ENCODE measurements around the gene DLG5.
A peak's percentile ranks its signal among the peaks of the same experiment; 100 is the strongest.

Gene DLG5

GRCh38 chr10:77915319-77916105, 11.0 kb downstream of the DLG5 start:
- Histone ChIP-seq H2BK12ac (ENCODE audit: low read length) (no peak overlapping the region), H3K79me2 (ENCODE audit: control insufficient read depth, insufficient read depth, low read length, poor library complexity) (peaks cover 13% of the 10 kb centered on the region), H3K79me1 (ENCODE audit: low read length) (no peaks in the 10 kb centered on the region), H3K27me3 (ENCODE audit: insufficient read depth, low read length) (no peaks in the 10 kb centered on the region), H3K4me3 (ENCODE audit: low read depth, low read length) (no peak overlapping the region), H2AFZ (ENCODE audit: insufficient read depth, low read length, poor library complexity) (no peak overlapping the region), H3K4me2 (ENCODE audit: low read length) (no peak overlapping the region), H3K14ac (ENCODE audit: low read length) (no peak overlapping the region), H4K91ac (ENCODE audit: low read depth, low read length) (no peak overlapping the region), H3K9ac (ENCODE audit: low read length) (no peak overlapping the region), H2BK5ac (ENCODE audit: low read depth, low read length, poor library complexity) (no peak overlapping the region), H3K36me3 (ENCODE audit: control insufficient read depth in 1 of 2, insufficient read depth in 2 of 2, low read length in 2 of 2) (peaks cover 0 to 2% of the 10 kb centered on the region in 2 experiments), H3K4me1 (ENCODE audit: control insufficient read depth in 1 of 2, insufficient read depth in 2 of 2, low read length in 2 of 2) (peaks cover 2 to 9% of the 10 kb centered on the region in 2 experiments), H2AK5ac (ENCODE audit: low read length) (no peak overlapping the region), H4K8ac (ENCODE audit: low read depth, low read length) (no peak overlapping the region), H3K9me3 (ENCODE audit: insufficient read depth, low read depth, low read length) (no peaks in the 10 kb centered on the region), H4K12ac (ENCODE audit: low read depth, low read length) (no peak overlapping the region), H2BK120ac (ENCODE audit: insufficient read depth, low read length, poor library complexity) (no peak overlapping the region), H3K4ac (ENCODE audit: low read depth, low read length) (peak overlapping the region; percentile 47), H3K27ac (ENCODE audit: low read depth, low read length) (no peak overlapping the region), H3K18ac (ENCODE audit: low read length) (no peak overlapping the region), H3K23ac (ENCODE audit: low read length) (no peak overlapping the region)
- WGBS (ENCODE audit: extremely low coverage, insufficient coverage, insufficient read length), result no CpG with 5 or more reads among the region's 10 CpGs
- DNase-seq, result peak in 1 of 2 donors; percentile 38

GRCh38 chr10:77913090-77913489, 13.5 kb downstream of the DLG5 start:
- Histone ChIP-seq H3K4me3 (ENCODE audit: low read depth, low read length) (no peak overlapping the region), H3K27ac (ENCODE audit: low read depth, low read length) (no peak overlapping the region), H4K8ac (ENCODE audit: low read depth, low read length) (no peak overlapping the region), H3K79me2 (ENCODE audit: control insufficient read depth, insufficient read depth, low read length, poor library complexity) (peaks cover 8% of the 10 kb centered on the region), H3K9ac (ENCODE audit: low read length) (no peak overlapping the region), H2BK5ac (ENCODE audit: low read depth, low read length, poor library complexity) (no peak overlapping the region), H3K4ac (ENCODE audit: low read depth, low read length) (no peak overlapping the region), H3K27me3 (ENCODE audit: insufficient read depth, low read length) (no peaks in the 10 kb centered on the region), H2BK12ac (ENCODE audit: low read length) (no peak overlapping the region), H2AFZ (ENCODE audit: insufficient read depth, low read length, poor library complexity) (no peak overlapping the region), H3K9me3 (ENCODE audit: insufficient read depth, low read depth, low read length) (no peaks in the 10 kb centered on the region), H4K12ac (ENCODE audit: low read depth, low read length) (no peak overlapping the region), H3K18ac (ENCODE audit: low read length) (no peak overlapping the region), H3K14ac (ENCODE audit: low read length) (no peak overlapping the region), H3K4me1 (ENCODE audit: control insufficient read depth in 1 of 2, insufficient read depth in 2 of 2, low read length in 2 of 2) (peaks cover 15 to 20% of the 10 kb centered on the region in 2 experiments), H3K23ac (ENCODE audit: low read length) (no peak overlapping the region), H3K36me3 (ENCODE audit: control insufficient read depth in 1 of 2, insufficient read depth in 2 of 2, low read length in 2 of 2) (peaks cover 0 to 2% of the 10 kb centered on the region in 2 experiments), H3K79me1 (ENCODE audit: low read length) (peaks cover 5% of the 10 kb centered on the region), H4K91ac (ENCODE audit: low read depth, low read length) (no peak overlapping the region), H3K4me2 (ENCODE audit: low read length) (no peak overlapping the region), H2AK5ac (ENCODE audit: low read length) (no peak overlapping the region), H2BK120ac (ENCODE audit: insufficient read depth, low read length, poor library complexity) (no peak overlapping the region)
- no peak for DNase-seq
- WGBS (ENCODE audit: extremely low coverage, insufficient coverage, insufficient read length), result no CpG with 5 or more reads among the region's 4 CpGs

GRCh38 chr10:77912576-77912975, 14.0 kb downstream of the DLG5 start:
- H3K79me1 ChIP-seq (ENCODE audit: low read length), result peaks cover 6% of the 10 kb centered on the region
- no peak overlapping the region for H2BK12ac ChIP-seq (ENCODE audit: low read length)
- H3K18ac ChIP-seq (ENCODE audit: low read length), result no peak overlapping the region
- no peak overlapping the region for H2BK120ac ChIP-seq (ENCODE audit: insufficient read depth, low read length, poor library complexity)
- H2BK5ac ChIP-seq (ENCODE audit: low read depth, low read length, poor library complexity), result no peak overlapping the region
- H2AFZ ChIP-seq (ENCODE audit: insufficient read depth, low read length, poor library complexity), result no peak overlapping the region
- H3K4me1 ChIP-seq (ENCODE audit: control insufficient read depth in 1 of 2, insufficient read depth in 2 of 2, low read length in 2 of 2), result peaks cover 15 to 22% of the 10 kb centered on the region in 2 experiments
- peaks cover 0 to 2% of the 10 kb centered on the region in 2 experiments for H3K36me3 ChIP-seq (ENCODE audit: control insufficient read depth in 1 of 2, insufficient read depth in 2 of 2, low read length in 2 of 2)
- no peak overlapping the region for H3K27ac ChIP-seq (ENCODE audit: low read depth, low read length)
- H4K12ac ChIP-seq (ENCODE audit: low read depth, low read length), result no peak overlapping the region
- H3K4me2 ChIP-seq (ENCODE audit: low read length), result no peak overlapping the region
- DNase-seq, result no peak
- peaks cover 8% of the 10 kb centered on the region for H3K79me2 ChIP-seq (ENCODE audit: control insufficient read depth, insufficient read depth, low read length, poor library complexity)
- no peak overlapping the region for H3K23ac ChIP-seq (ENCODE audit: low read length)
- no peak overlapping the region for H4K8ac ChIP-seq (ENCODE audit: low read depth, low read length)
- no peaks in the 10 kb centered on the region for H3K9me3 ChIP-seq (ENCODE audit: insufficient read depth, low read depth, low read length)
- peak overlapping the region; percentile 35 for H2AK5ac ChIP-seq (ENCODE audit: low read length)
- peak overlapping the region; percentile 37 for H3K4ac ChIP-seq (ENCODE audit: low read depth, low read length)
- no CpG with 5 or more reads among the region's 2 CpGs for WGBS (ENCODE audit: extremely low coverage, insufficient coverage, insufficient read length)
- no peak overlapping the region for H3K9ac ChIP-seq (ENCODE audit: low read length)
- H3K4me3 ChIP-seq (ENCODE audit: low read depth, low read length), result no peak overlapping the region
- H4K91ac ChIP-seq (ENCODE audit: low read depth, low read length), result no peak overlapping the region
- no peaks in the 10 kb centered on the region for H3K27me3 ChIP-seq (ENCODE audit: insufficient read depth, low read length)
- H3K14ac ChIP-seq (ENCODE audit: low read length), result no peak overlapping the region

GRCh38 chr10:77911535-77912123, 14.9 kb downstream of the DLG5 start:
- Histone ChIP-seq H3K27ac (ENCODE audit: low read depth, low read length) (no peak overlapping the region), H3K79me2 (ENCODE audit: control insufficient read depth, insufficient read depth, low read length, poor library complexity) (peaks cover 7% of the 10 kb centered on the region), H3K36me3 (ENCODE audit: control insufficient read depth in 1 of 2, insufficient read depth in 2 of 2, low read length in 2 of 2) (peaks cover 0 to 2% of the 10 kb centered on the region in 2 experiments), H3K79me1 (ENCODE audit: low read length) (peaks cover 6% of the 10 kb centered on the region), H3K4me3 (ENCODE audit: low read depth, low read length) (no peak overlapping the region), H3K9ac (ENCODE audit: low read length) (no peak overlapping the region), H2AK5ac (ENCODE audit: low read length) (no peak overlapping the region), H3K4me1 (ENCODE audit: control insufficient read depth in 1 of 2, insufficient read depth in 2 of 2, low read length in 2 of 2) (peaks cover 15 to 22% of the 10 kb centered on the region in 2 experiments), H4K91ac (ENCODE audit: low read depth, low read length) (no peak overlapping the region), H3K4me2 (ENCODE audit: low read length) (no peak overlapping the region), H3K18ac (ENCODE audit: low read length) (no peak overlapping the region), H4K8ac (ENCODE audit: low read depth, low read length) (no peak overlapping the region), H4K12ac (ENCODE audit: low read depth, low read length) (no peak overlapping the region), H3K27me3 (ENCODE audit: insufficient read depth, low read length) (no peaks in the 10 kb centered on the region), H3K9me3 (ENCODE audit: insufficient read depth, low read depth, low read length) (no peaks in the 10 kb centered on the region), H3K4ac (ENCODE audit: low read depth, low read length) (peak overlapping the region; percentile 37), H3K23ac (ENCODE audit: low read length) (no peak overlapping the region), H2BK12ac (ENCODE audit: low read length) (no peak overlapping the region), H3K14ac (ENCODE audit: low read length) (no peak overlapping the region), H2AFZ (ENCODE audit: insufficient read depth, low read length, poor library complexity) (no peak overlapping the region), H2BK5ac (ENCODE audit: low read depth, low read length, poor library complexity) (no peak overlapping the region), H2BK120ac (ENCODE audit: insufficient read depth, low read length, poor library complexity) (no peak overlapping the region)
- DNase-seq, result peak; percentile 40 to 64
- no CpG with 5 or more reads among the region's 7 CpGs for WGBS (ENCODE audit: extremely low coverage, insufficient coverage, insufficient read length)
